Colon (tissue), 2 donors: ENCODE data around the gene EPS15.
"Not testable (repeated sequence)": the region's sequence is repeated elsewhere in the genome, so short reads cannot be mapped to it uniquely, and the experiment has no call there.

Source experiments
- FAIRE-seq: peaks from 2 replicates; lab custom pipeline; 2012; peaks lifted over from hg19 to GRCh38; lab: Jason Lieb, UNC
- donor health status: control.
- donor health status: control.

The EPS15 gene

GRCh38 chr1:51519048-51519864 lies at the start of gene EPS15:
Gene EPS15, minus strand, starts transcription at chr1:51519266. Its CDS starts 35 bp downstream, at chr1:51519231.
- no peak for FAIRE-seq

- no peak for FAIRE-seq
Observed at GRCh38 chr1:51568231-51568935, 49.3 kb upstream of the EPS15 start.

DNA sequence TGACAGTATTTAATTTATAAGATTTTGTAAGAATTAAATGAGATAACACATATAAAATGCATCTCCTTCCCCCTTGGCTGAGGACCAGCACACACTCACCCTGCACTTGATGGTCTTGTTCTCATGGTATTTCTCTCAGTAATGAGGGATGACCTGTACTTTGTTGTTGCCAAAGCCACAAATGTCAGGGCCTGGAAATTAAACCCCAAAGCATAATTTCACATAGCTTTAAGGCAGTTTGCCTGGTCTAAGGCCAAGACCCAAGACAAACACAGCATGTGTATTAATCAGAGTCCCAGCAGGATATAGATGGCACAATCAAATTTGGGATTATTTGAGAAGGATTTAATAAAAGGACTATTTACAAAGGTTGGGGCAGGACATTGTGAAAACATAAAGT lies 48.6 kb upstream of the EPS15 start:
- no peak for FAIRE-seq

- no peak for FAIRE-seq
Observed at GRCh38 chr1:51566260-51566659, 47.2 kb upstream of the EPS15 start.

- FAIRE-seq, result no peak
Observed at GRCh38 chr1:51565009-51565408, 45.9 kb upstream of the EPS15 start.

- no peak for FAIRE-seq
Observed at GRCh38 chr1:51564124-51564523, 45.1 kb upstream of the EPS15 start.

- FAIRE-seq, result no peak
Observed at GRCh38 chr1:51561702-51562101, 42.6 kb upstream of the EPS15 start.

DNA sequence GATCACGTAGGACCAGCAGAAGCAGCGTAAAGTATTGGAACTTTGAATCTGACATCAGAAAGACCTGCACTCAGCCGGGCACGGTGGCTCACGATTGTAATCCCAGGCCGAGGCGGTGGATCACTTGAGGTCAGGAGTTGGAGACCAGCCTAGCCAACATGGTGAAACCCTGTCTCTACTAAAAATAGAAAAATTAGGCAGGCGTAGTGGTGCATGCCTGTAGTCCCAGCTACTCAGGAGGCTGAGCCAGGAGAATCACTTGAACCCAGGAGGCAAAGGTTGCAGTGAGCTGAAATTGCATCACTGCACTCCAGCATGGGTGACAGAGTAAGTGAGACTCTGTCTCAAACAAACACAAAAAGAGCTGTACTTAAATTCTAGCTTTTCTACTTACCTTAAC lies 41.8 kb upstream of the EPS15 start:
- not testable (repeated sequence) for FAIRE-seq

DNA sequence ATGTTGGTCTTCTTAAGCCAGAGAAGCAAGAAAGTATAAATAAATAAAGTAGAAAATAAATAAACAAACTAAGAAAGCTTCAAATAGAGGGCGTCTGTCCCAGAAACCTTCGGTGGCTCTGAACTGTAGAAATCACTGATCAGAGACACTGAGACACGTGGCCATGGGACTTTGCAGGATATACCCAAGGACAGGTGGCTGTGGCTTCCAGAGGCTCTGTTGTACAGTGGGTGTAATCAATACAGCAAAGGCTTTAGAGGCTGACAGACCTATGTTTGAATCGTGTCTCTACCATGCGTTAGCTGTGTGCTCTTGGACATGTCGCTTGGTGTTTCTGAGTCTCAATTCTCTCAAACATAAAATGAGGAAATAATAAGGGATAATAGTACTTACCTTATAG lies 41.0 kb upstream of the EPS15 start:
- no peak for FAIRE-seq

GRCh38 chr1:51559501-51559900 lies 40.4 kb upstream of the EPS15 start:
- FAIRE-seq, result no peak

GRCh38 chr1:51559064-51559500 lies 40.0 kb upstream of the EPS15 start:
- FAIRE-seq, result no peak

GRCh38 chr1:51558375-51558924 lies 39.4 kb upstream of the EPS15 start:
- FAIRE-seq, result no peak

DNA sequence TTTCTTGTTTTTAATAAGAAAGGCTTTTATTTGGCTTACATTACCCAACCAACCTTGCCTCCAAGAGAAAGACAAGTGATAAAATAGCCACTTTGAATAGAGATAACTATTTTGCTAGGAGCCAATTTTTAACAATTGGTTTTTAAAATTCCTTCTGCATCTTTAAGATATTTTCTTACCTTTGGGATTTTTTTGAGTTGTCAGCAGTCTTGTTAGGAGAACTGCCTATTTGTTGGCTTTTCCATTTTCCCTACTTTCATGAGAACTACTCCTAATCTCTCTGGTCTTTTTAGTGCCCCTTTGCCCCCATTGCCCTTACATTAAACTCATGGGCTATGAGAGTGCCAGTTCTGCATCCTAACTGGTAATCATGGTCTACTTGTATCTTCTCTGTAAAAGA lies 38.1 kb upstream of the EPS15 start:
- FAIRE-seq, result no peak

GRCh38 chr1:51555866-51556619 lies 37.0 kb upstream of the EPS15 start:
- FAIRE-seq, result no peak

- no peak for FAIRE-seq
Observed at GRCh38 chr1:51553911-51554310, 34.8 kb upstream of the EPS15 start.

GRCh38 chr1:51552929-51553807 lies 34.1 kb upstream of the EPS15 start:
- FAIRE-seq, result no peak

DNA sequence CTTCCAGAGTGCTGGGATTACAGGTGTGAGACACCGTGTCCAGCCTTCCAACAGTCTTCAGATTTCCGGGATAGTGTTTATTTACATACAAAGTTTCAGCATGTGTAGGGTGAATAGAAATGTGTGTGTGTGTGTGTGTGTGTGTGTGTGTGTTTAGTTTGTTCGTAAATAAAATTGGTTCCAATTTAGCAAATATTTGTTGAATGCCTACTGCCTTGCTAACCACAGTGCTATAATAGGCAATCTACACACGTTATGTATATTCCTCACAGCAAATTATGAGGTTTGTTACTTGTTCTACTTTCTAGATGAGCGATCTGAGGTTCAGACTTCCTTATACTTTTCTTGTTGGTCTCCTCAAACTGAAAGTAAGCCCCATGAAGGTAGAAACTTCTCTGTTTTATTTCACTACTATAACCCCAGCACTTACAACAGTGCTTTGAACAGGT lies 32.8 kb upstream of the EPS15 start:
- no peak for FAIRE-seq

DNA sequence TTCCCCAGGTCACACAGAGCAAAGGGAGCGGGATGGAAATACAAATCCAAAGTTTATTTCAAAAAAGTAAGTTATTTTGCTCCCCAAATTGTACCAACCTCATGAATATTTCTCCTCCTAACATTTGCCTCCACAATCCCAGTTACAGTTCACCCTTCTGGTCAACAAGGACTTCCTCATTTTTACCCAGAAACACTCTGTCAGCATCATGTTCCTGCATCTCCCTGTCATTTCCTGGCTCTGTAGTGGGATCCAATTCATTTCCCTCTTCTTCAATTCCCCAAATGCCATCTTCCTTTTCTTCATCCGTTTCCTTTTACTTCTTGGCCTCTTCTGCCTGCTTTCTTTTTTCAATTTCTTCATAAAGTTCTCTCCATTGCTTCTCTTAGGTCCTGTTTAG lies 32.0 kb upstream of the EPS15 start:
- no peak for FAIRE-seq

DNA sequence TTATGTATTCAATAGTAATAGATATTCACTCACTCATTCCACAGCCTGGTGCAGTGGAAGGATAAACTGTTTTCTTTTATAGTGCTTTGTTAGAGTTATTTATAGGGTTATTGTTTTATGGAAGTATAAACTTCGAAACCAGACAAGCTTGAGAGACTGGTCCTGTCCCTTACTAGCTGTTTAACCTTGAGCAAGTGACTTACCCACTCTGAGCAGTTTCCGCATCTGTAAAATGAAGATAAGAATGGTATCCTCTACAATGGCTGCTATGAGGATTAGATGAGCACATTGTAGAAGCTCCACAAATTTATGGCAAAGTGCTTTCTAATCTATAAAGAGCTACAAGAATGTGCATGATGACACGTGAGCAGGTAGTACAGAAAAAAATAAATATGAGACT lies 30.8 kb upstream of the EPS15 start:
- FAIRE-seq, result no peak

GRCh38 chr1:51549016-51549619 lies 30.1 kb upstream of the EPS15 start:
- FAIRE-seq, result no peak

DNA sequence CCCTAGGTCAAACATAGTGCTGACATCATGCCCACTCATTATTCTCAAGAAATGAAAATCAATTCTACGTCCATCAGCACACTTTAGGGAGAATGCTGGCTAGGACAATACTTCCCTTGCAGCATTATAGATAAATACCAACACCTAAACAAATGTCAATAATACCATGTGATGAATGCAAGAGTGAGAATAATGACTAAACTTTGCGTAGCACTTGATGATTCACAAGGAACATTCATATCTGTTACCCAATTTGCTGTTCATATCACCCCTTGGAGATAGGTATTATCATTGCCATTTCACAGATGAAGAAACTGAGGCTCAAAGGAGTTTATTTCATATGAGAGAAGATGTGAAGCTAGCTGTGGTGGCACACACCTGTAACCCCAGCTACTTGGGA lies 24.8 kb upstream of the EPS15 start:
- no peak for FAIRE-seq
